Bronchial epithelial cell (primary cell): ENCODE measurements around the gene ITGAV. TPM values are rescaled to one million over a fixed set of nuclear protein-coding genes. Genes with fewer than 3 reads are reported as not detected.

Experiments
- DNase-seq: peaks from one replicate; pipeline ENCODE4 v3.0.0-alpha.2; 2010; ENCODE audit warnings: low read depth
- FAIRE-seq: peaks from 2 replicates; lab custom pipeline; 2011; peaks lifted over from hg19 to GRCh38; lab: Jason Lieb, UNC
- H3K27me3 ChIP-seq: 2 replicates; pipeline ENCODE4 v1.5.1; 2011; ENCODE audit warnings: low read length; ENCODE audit not compliant: control insufficient read depth, insufficient read depth
- H3K36me3 ChIP-seq: 2 replicates; pipeline ENCODE4 v1.5.1; 2011; ENCODE audit warnings: low read length; ENCODE audit not compliant: control insufficient read depth, insufficient read depth
- H3K4me3 ChIP-seq: 2 replicates; pipeline ENCODE4 v1.5.1; 2011; ENCODE audit warnings: mild to moderate bottlenecking, low read depth, low read length, control low read depth
- CTCF ChIP-seq: IDR thresholded peaks from 2 replicates; pipeline ENCODE4 v1.5.1; 2011; ENCODE audit warnings: mild to moderate bottlenecking, moderate library complexity, low read length, control low read depth, inconsistent platforms; ENCODE audit not compliant: insufficient read depth, severe bottlenecking
- total RNA-seq: library from RNA; depleted of rRNA; stranded (reverse); fragments of >200 nt; gene quantifications from 2 replicates; pipeline ENCODE4 v1.2.1, GENCODE V29; 2014

ITGAV gene
- total RNA-seq, 1 donor from 2014 or later = 76.9 TPM

GRCh38 chr2:186725783-186726182 lies 135.9 kb downstream of the ITGAV start:
- Histone ChIP-seq H3K4me3 (no peak overlapping the region), H3K36me3 (no peaks in the 10 kb centered on the region), H3K27me3 (no peaks in the 10 kb centered on the region)
- no peak for FAIRE-seq
- no peak for TF ChIP-seq CTCF
- no peak for DNase-seq

DNA sequence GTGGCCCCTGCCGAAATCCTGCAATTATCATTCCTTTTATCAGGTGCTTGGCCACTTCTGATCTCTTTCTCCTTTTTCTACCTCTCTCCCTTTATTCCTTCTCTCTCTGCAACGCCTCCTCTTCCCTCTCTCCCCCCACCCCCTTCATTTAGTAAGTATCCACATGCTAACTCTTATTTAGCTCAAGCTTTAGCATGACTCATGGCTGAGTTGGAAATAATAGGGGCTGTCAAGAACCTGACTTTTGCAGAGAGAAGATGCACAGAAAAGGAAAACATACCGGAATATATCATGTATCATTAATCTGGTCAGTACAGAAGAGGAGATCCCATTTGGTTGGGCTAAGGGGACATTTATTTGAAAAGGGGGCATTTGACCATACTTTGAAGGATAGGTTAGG lies 137.1 kb downstream of the ITGAV start:
- DNase-seq (no peak), FAIRE-seq (no peak)
- no peaks in the 10 kb centered on the region for H3K27me3 ChIP-seq
- H3K4me3 ChIP-seq = no peak overlapping the region
- TF ChIP-seq CTCF = no peak
- no peaks in the 10 kb centered on the region for H3K36me3 ChIP-seq

GRCh38 chr2:186728631-186729030 lies 138.8 kb downstream of the ITGAV start:
- Histone ChIP-seq H3K27me3 (no peaks in the 10 kb centered on the region), H3K36me3 (no peaks in the 10 kb centered on the region), H3K4me3 (no peak overlapping the region)
- DNase-seq = no peak
- FAIRE-seq = no peak
- TF ChIP-seq CTCF = no peak

Other genes with a start within 250 kb of the ITGAV start
- 120 and 128 TPM in 2 replicates for gene ZC3H15, start 103.8 kb upstream of the ITGAV start, total RNA-seq
- gene FAM171B, start 104.0 kb downstream of the ITGAV start, total RNA-seq = 0.79 and 1.3 TPM in 2 replicates